Heart left ventricle (tissue), 13 donors: ENCODE measurements around the gene ZNF277.

Experiments used
- CTCF ChIP-seq, 12 donors: fragments of 200-600 bp; sonication (generic) in 4 of 12; IDR thresholded peaks; one replicate each; pipeline versions ENCODE4 v1.5.0 to v1.8.0; 2018 to 2022; ENCODE audit warnings: antibody characterized with exemption in 12 of 12, mild to moderate bottlenecking in 5 of 12
- POLR2A ChIP-seq, 2 donors: fragments of 450-650 bp; IDR thresholded peaks; one replicate each; pipeline ENCODE4 v1.6.1; 2017; ENCODE audit warnings: antibody characterized with exemption in 2 of 2, mild to moderate bottlenecking in 2 of 2, moderate library complexity in 2 of 2
- donor health status: ischemic (EF 13 %, LVEDD 7.1; RV severe dilation, severe dysfunction).
- donor health status: DM: no; HTN: yes; CAD: no.
- donor health status: DM: no; HTN: no; CAD: no.
- donor health status: ischemic (EF 25% LVEDD 6.9; RV normal size, moderate dysfunction).
- donor health status: ischemic (EF 25% LVEDD 5.7; RV mildly dilated, moderate dysfunction).
- donor health status: ischemic (EF 35%, LVEDD 5.7; RV mildly dilated, moderate dysfunction).
- donor health status: nonischemic (EF 11% LVEDD 7.7; RV severe dilation, severe dysfunction).
- donor health status: DM: yes; HTN: yes; CAD: no.
- donor health status: PGD.
- donor health status: ischemic (EF 29% LVEDD 5.4; RV normal size, mild dysfunction).
- donor health status: nonischemic (EF 23%, LVEDD 6.1; RV moderate dilation, normal function).

DNA sequence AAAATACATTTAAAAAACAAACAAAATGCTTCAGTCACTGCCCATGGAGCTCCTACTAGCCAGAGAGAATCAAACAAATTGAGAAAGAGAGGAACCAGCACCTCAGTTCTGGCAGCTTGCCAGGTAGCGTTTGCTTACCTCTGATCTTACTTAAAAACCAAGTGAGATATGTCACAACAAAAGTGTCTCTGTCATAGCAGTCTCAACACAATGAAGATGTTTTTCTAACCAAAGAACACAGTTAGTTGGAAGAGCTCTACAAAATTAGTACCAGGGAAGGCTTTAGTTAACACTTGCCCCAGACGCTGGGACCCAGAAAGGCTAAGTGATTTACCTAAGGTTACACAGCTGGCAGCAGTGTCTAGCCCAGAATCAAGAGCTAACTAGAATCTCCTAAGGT, 3.7 kb upstream of the ZNF277 start:
- no peak for TF ChIP-seq CTCF (IDR thresholded peaks at IDR 0.05)
- no peak for TF ChIP-seq POLR2A (IDR thresholded peaks at IDR 0.05)
